Measurements from ENCODE around the gene COL2A1.
"Not testable (repeated sequence)": the region's sequence is repeated elsewhere in the genome, so short reads cannot be mapped to it uniquely, and the experiment has no call there.

Gene COL2A1

DNA sequence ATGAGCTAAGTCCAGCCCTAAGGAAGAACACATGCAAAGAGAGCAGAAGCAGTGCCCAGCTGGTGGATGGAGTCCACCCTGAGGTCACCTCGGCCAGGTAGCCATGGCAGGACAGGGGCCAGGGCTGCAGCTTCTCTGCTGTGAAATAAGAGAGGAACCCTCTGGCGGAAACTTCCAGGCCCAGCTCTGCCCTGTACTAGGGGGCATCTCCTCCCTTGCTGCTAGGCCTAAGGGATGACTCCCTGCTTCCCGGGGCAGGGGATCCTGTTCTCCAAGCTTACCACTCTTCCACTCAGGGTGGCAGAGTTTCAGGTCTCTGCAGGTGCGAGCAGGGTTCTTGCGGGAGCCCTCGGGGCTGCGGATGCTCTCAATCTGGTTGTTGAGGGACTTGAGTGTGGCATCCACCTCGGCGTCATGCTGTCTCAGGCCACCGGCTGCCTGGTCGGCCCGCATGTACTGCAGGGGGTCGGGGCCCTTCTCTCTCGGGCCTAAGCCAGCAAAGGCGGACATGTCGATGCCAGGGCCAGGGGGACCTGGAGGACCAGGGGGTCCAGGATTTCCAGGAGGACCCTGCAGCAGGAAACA, 29.1 kb downstream of the COL2A1 start:
- DNase-seq (ENCODE audit: low read depth) = no peak

- DNase-seq (ENCODE audit: low read depth) = no peak
Measured at GRCh38 chr12:47973870-47974269, 30.4 kb downstream of the COL2A1 start.

DNA sequence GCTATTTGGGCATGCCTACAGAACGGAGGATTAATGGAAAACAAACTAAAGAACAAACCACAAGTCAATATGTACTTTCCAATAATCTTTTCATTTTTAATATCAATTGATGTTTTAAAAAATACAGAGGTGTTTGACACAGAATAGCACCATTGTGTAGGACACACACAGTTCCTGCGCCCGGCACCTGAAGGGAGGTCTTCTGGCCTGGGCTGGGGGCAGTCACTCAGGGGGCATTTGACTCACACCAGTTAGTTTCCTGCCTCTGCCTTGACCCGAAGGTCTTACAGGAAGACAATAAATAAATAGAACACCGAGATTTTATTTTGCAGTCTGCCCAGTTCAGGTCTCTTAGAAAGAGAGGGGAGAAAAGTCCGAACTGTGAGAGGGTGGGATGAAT, 31.4 kb downstream of the COL2A1 start:
- no peak for DNase-seq (ENCODE audit: low read depth)

- DNase-seq (ENCODE audit: low read depth) = no peak
Measured at GRCh38 chr12:47970843-47971242, 33.4 kb downstream of the COL2A1 start.

GRCh38 chr12:47969845-47970244, 34.4 kb downstream of the COL2A1 start:
- DNase-seq (ENCODE audit: low read depth) = no peak

- DNase-seq (ENCODE audit: low read depth) = no peak
Measured at GRCh38 chr12:47967461-47968321, 36.6 kb downstream of the COL2A1 start.

GRCh38 chr12:47965581-47965980, 38.7 kb downstream of the COL2A1 start:
- no peak for DNase-seq (ENCODE audit: low read depth)

GRCh38 chr12:47964106-47964728, 40.1 kb downstream of the COL2A1 start:
- DNase-seq (ENCODE audit: low read depth) = no peak

- DNase-seq (ENCODE audit: low read depth) = peak; percentile 88
Measured at GRCh38 chr12:47963340-47964040, 40.8 kb downstream of the COL2A1 start, which contains the start of gene TMEM106C. Gene TMEM106C (plus strand): TSS chr12:47963596. CDS start chr12:47964237, 641 bp downstream.

DNA sequence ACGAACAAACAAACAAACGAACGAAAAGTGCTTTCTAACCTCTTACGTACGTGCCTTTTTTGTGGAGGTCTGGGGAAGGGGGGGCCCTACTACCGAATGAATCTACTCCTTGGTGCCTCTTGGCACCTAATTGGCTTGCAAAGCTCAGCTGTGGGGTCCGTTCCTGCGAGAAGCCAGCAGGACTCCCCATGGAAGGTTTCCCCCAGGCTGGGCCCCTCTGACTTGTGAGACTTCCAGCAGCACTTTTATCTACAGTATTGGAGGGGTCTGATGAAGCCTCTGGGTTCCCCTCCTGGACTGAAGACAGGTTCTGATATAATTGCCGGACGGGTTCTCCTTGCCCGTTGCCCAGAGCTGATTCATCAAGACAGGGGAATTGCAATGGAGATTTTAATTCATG, 42.1 kb downstream of the COL2A1 start:
- no peak for DNase-seq (ENCODE audit: low read depth)

DNA sequence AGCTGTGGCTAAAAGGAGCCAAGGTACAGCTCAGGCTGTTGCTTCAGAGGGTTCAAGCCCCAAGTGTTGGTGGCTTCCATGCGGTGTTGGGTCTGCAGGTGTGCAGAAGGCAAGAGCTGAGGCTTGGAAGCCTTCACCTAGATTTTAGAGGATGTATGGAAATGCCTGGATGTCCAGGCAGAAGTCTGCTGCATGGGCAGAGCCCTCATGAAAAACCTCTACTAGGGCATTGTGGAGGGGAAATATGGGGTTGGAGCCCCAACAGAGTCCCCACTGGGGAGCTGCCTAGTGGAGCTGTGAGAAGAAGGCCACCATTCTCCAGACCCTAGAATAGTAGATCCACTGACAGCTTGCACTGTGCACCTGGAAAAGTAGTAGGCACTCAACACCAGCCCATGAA, 46.6 kb downstream of the COL2A1 start:
- not testable (repeated sequence) for DNase-seq (ENCODE audit: low read depth)

DNA sequence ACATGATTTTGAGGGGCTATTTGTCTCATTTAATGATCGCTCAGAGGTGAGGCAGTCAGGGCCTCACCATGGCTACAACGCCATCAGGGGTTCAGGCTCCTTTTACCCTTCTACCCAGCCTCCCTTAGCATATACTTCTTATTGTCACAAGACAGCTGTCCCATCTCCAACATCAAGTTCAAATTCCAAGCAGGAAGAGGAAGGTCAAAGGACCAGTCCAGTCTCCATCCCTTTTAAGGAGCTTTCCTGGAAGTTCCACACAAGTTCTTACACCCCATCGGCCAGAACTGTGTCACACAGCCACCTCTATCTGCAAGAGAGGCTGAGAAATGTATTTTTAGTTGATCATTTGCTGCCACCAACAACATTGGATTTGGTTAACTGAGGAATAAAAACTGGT, 49.2 kb downstream of the COL2A1 start:
- no peak for DNase-seq (ENCODE audit: low read depth)

DNA sequence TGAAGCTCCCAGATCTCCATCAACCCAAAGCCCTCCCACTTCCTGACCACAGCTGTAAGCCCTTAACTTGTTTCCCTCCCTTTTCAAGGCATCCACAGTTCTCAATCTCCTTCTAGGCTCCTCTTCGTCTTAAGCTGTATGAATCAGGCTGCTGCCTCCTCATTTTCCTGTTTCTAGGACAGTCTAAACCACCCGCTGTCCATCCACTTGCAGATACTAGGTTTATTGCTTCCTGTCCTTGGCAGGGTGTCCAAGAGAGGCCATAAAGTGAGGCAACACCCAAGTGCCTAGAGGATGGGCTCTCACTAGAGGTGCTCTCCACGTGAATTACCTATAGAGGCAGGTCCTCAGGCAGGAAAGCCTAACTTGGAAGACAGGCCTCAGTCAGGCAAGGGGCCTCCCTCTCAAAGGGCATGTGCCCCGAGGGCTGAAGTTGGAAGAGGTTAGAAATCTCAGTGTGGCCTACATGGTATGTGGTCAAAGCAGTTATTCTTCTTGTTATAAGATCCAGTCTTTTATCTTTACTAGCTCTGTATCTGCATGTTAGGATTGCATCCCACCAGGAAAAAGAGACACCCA, 49.7 kb downstream of the COL2A1 start:
- no peak for DNase-seq (ENCODE audit: low read depth)

- DNase-seq (ENCODE audit: low read depth) = no peak
Measured at GRCh38 chr12:47954058-47954457, 50.2 kb downstream of the COL2A1 start.

- DNase-seq (ENCODE audit: low read depth) = no peak
Measured at GRCh38 chr12:47950856-47951468, 53.3 kb downstream of the COL2A1 start.

DNA sequence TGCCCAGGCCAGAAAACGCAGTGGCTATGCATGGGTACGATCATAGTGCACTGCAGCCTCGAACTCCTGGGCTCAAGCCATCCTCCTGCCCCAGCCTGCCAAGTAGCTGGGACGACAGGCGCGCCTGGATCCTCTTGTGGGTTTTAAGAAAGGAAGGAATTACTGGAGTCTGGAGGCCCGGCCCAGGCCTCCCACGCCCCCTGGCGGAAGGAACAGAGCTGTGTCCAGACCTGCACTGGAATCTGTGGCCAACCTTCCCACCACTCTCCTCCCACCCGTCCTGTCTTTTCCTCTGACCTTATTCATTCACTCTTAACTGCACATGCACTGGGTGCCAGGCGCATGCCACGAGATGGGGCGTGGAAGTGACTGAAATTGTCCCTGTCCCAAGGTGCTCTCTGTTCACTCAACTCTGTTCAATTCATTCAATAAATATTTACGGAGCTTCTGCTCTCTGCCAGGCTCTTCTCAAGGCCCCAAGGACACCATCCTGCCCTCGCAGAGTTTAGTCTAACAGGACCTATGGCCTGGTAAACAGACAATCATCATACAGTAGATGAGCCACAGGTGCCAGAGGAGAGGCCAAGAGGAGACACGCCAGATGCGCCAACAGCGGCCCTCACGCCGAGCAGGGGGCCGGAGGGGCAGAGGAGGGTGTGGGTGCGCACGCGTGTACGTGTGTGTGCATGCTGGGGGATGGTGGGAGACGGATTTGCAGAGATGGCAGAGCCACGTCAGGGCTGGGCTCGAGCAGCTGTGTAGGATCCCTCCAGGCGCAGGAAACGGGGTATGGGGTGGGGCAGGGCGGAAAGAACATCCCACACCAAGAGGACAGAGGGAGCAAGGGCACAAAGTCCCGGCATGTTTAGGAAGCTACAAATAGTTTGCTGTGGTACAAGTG, 54.6 kb downstream of the COL2A1 start:
- DNase-seq (ENCODE audit: low read depth) = peak; percentile 15

DNA sequence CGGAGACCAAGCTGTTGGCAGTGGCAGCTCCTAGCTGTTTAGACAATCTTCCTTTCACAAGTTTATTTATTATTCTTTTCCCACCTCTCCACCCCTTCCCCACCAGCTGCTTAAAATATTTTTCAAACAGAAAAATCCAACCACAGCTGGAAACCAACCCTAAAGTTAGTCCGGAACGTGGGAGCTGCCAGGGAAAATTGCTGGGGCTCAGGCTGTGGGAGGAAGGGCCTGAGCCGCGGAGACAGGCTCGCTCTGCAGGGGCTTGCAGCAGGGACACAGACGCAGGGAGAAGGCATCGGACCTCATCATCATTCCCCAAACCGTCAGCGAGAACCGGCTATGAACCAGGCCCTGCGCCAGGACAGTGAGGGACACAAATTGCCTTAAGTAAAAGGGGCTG, 56.9 kb downstream of the COL2A1 start:
- no peak for DNase-seq (ENCODE audit: low read depth)

- no peak for DNase-seq (ENCODE audit: low read depth)
Measured at GRCh38 chr12:47946413-47947323, 57.6 kb downstream of the COL2A1 start.

- no peak for DNase-seq (ENCODE audit: low read depth)
Measured at GRCh38 chr12:47945341-47945728, 58.9 kb downstream of the COL2A1 start.

Measured in activated T-helper 9 cell treated with anti-CD3 and anti-CD28 coated beads, Interleukin-2, amount 50 U/mL, for 16 hours (primary cell).